HL-60 (cell line): ENCODE results near the gene MANSC4.

Experiments used
- DNase-seq, 2 experiments: peaks; one replicate each; pipeline ENCODE4 v3.0.0-alpha.2; 2010 to 2020; ENCODE audit warnings: low read depth in 1 of 2, low spot score in 1 of 2
- H3K27ac ChIP-seq: fragments of 250-450 bp; sonication (Bioruptor Pico); replicated peaks from 2 replicates; pipeline ENCODE4 v1.5.1; 2020; ENCODE audit warnings: mild to moderate bottlenecking, moderate library complexity
- H3K27me3 ChIP-seq: fragments of 250-450 bp; sonication (Bioruptor Pico); 2 replicates; pipeline ENCODE4 v1.5.1; 2021; ENCODE audit warnings: mild to moderate bottlenecking, moderate library complexity; ENCODE audit not compliant: insufficient read depth, poor library complexity, severe bottlenecking
- H3K4me3 ChIP-seq: replicated peaks from 2 replicates; pipeline ENCODE4 v1.5.1; 2011; ENCODE audit warnings: mild to moderate bottlenecking, control low read depth, low read length; ENCODE audit not compliant: insufficient read depth
- CTCF ChIP-seq: IDR thresholded peaks from one replicate; pipeline ENCODE4 v1.5.1; 2011; ENCODE audit warnings: low read length, control low read depth, inconsistent platforms; ENCODE audit not compliant: insufficient read depth
- GABPA ChIP-seq: IDR thresholded peaks from 2 replicates; pipeline ENCODE4 v1.6.1; 2012; ENCODE audit warnings: low read depth
- POLR2AphosphoS5 ChIP-seq: IDR thresholded peaks from 2 replicates; pipeline ENCODE4 v1.6.1; 2012; ENCODE audit warnings: low read depth
- REST ChIP-seq: IDR thresholded peaks from 2 replicates; pipeline ENCODE4 v1.6.1; 2012; ENCODE audit warnings: low read depth; ENCODE audit not compliant: insufficient replicate concordance
- SPI1 ChIP-seq: IDR thresholded peaks from 2 replicates; pipeline ENCODE4 v1.6.1; 2012; ENCODE audit warnings: low read depth, mild to moderate bottlenecking, borderline replicate concordance

The MANSC4 gene

GRCh38 chr12:27756670-27757195 lies 23.3 kb downstream of the MANSC4 start:
- no peak overlapping the region for H3K4me3 ChIP-seq
- DNase-seq: no peak
- no peak overlapping the region for H3K27ac ChIP-seq
- no peak for TF ChIP-seq GABPA
- TF ChIP-seq REST: no peak
- no peak for TF ChIP-seq CTCF
- no peak for TF ChIP-seq POLR2AphosphoS5
- no peak for TF ChIP-seq SPI1
- H3K27me3 ChIP-seq: no peaks in the 10 kb centered on the region

- Histone ChIP-seq H3K4me3 (no peak overlapping the region), H3K27me3 (no peaks in the 10 kb centered on the region), H3K27ac (no peak overlapping the region)
- no peak for DNase-seq
- TF ChIP-seq POLR2AphosphoS5 (no peak), SPI1 (no peak), CTCF (no peak), REST (no peak), GABPA (no peak)
Measured at GRCh38 chr12:27754795-27755194, 25.2 kb downstream of the MANSC4 start.

GRCh38 chr12:27751386-27752047 lies 28.5 kb downstream of the MANSC4 start:
- no peak overlapping the region for H3K4me3 ChIP-seq
- no peaks in the 10 kb centered on the region for H3K27me3 ChIP-seq
- TF ChIP-seq REST: no peak
- TF ChIP-seq POLR2AphosphoS5: no peak
- no peak for TF ChIP-seq CTCF
- TF ChIP-seq GABPA: no peak
- no peak for TF ChIP-seq SPI1
- DNase-seq: no peak
- no peak overlapping the region for H3K27ac ChIP-seq
